Jurkat, Clone E6-1 (cell line): ENCODE data around the gene EPN3.

ENCODE experiments used
- DNase-seq: peaks from one replicate; pipeline ENCODE4 v3.0.0-alpha.2; 2011; ENCODE audit warnings: low read depth, low spot score
- H3K4me3 ChIP-seq: 2 replicates; pipeline ENCODE4 v1.5.1; 2011; ENCODE audit warnings: mild to moderate bottlenecking, low read length, control low read depth, moderate library complexity

The EPN3 gene

GRCh38 chr17:50577451-50577954 lies 45.0 kb downstream of the EPN3 start:
- no peak overlapping the region for H3K4me3 ChIP-seq
- DNase-seq, result no peak

GRCh38 chr17:50578173-50578572 lies 45.6 kb downstream of the EPN3 start:
- DNase-seq, result no peak

GRCh38 chr17:50579399-50579798 lies 46.9 kb downstream of the EPN3 start:
- H3K4me3 ChIP-seq, result no peak overlapping the region
- DNase-seq, result no peak

More at GRCh38 chr17:50578173-50578572, 45.6 kb downstream of the EPN3 start:
- no peak overlapping the region for H3K4me3 ChIP-seq

- H3K4me3 ChIP-seq, result no peak overlapping the region
- no peak for DNase-seq
These were observed 48.1 kb downstream of the EPN3 start for GRCh38 chr17:50580646-50581045.

GRCh38 chr17:50581316-50581715 lies 48.8 kb downstream of the EPN3 start:
- no peak for DNase-seq
- no peak overlapping the region for H3K4me3 ChIP-seq

GRCh38 chr17:50582741-50583140 lies 50.2 kb downstream of the EPN3 start:
- no peak for DNase-seq
- H3K4me3 ChIP-seq, result no peak overlapping the region

- DNase-seq, result no peak
- no peak overlapping the region for H3K4me3 ChIP-seq
These were observed 51.1 kb downstream of the EPN3 start for GRCh38 chr17:50583641-50584040.

GRCh38 chr17:50584116-50584515 lies 51.6 kb downstream of the EPN3 start:
- no peak for DNase-seq
- H3K4me3 ChIP-seq, result no peak overlapping the region

- no peak overlapping the region for H3K4me3 ChIP-seq
- DNase-seq, result no peak
These were observed 52.2 kb downstream of the EPN3 start for GRCh38 chr17:50584749-50585148.

- DNase-seq, result no peak
These were observed 52.8 kb downstream of the EPN3 start for GRCh38 chr17:50585346-50585745.

GRCh38 chr17:50585891-50586290 lies 53.4 kb downstream of the EPN3 start:
- no peak overlapping the region for H3K4me3 ChIP-seq
- DNase-seq, result no peak

More at GRCh38 chr17:50585346-50585745, 52.8 kb downstream of the EPN3 start:
- H3K4me3 ChIP-seq, result no peak overlapping the region

GRCh38 chr17:50586421-50587247 lies 54.1 kb downstream of the EPN3 start:
- no peak overlapping the region for H3K4me3 ChIP-seq
- no peak for DNase-seq

GRCh38 chr17:50587571-50587970 lies 55.0 kb downstream of the EPN3 start:
- no peak overlapping the region for H3K4me3 ChIP-seq
- no peak for DNase-seq

GRCh38 chr17:50588391-50589049 lies 56.0 kb downstream of the EPN3 start:
- no peak overlapping the region for H3K4me3 ChIP-seq
- no peak for DNase-seq

GRCh38 chr17:50589095-50589705 lies 56.7 kb downstream of the EPN3 start:
- no peak overlapping the region for H3K4me3 ChIP-seq
- no peak for DNase-seq

GRCh38 chr17:50590946-50591737 lies 58.6 kb downstream of the EPN3 start:
- no peak for DNase-seq

GRCh38 chr17:50593321-50593720 lies 60.8 kb downstream of the EPN3 start:
- no peak for DNase-seq
- H3K4me3 ChIP-seq, result no peak overlapping the region

More at GRCh38 chr17:50590946-50591737, 58.6 kb downstream of the EPN3 start:
- no peak overlapping the region for H3K4me3 ChIP-seq
